ENCODE measurements around the gene DENND10. TPM values are rescaled to one million over a fixed set of nuclear protein-coding genes. Genes with fewer than 3 reads are reported as not detected.

Gene DENND10
- total and polyA plus RNA-seq, 2 donors: 24.8 to 26.0 TPM

DNA sequence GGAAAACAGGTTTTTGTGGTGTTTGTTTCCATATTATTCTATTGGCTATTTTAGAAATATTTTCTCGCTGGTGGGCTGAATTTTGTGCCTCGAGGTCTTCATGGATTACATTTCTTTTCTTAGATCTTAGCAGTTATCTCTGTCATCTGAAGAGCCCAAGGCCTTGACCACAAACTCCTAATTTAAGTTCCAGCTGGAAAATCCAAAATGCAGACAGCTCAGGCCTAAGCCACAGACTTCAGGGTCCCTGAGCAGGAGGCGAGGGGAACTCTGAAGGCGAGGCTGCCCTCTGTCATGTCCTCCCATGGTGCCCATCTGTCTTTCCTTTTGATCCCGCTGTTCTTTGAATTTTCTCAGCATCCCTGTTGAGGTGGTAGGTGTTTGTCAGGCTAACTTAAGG lies 14.3 kb downstream of the DENND10 start:
- 97% methylated on average over 5 of the region's 5 CpGs for WGBS
- no peak for DNase-seq (ENCODE audit: low read depth in 6 of 9, low spot score in 9 of 9)
- no peak overlapping the region for H3K27ac ChIP-seq (ENCODE audit: low read depth in 1 of 2, low read length in 1 of 2)
- no peaks in the 10 kb centered on the region for H3K9me3 ChIP-seq (ENCODE audit: control insufficient read depth in 2 of 2, insufficient read depth in 1 of 2, low read length in 1 of 2)
- H3K4me3 ChIP-seq (ENCODE audit: low read length in 2 of 2): no peak overlapping the region
- H3K27me3 ChIP-seq (ENCODE audit: control insufficient read depth in 2 of 2, insufficient read depth in 1 of 2, low read length in 1 of 2): no peaks in the 10 kb centered on the region
- H3K36me3 ChIP-seq (ENCODE audit: control insufficient read depth in 2 of 2, insufficient read depth in 2 of 2, low read length in 1 of 2): peaks cover 30 to 67% of the 10 kb centered on the region in 2 donors
- peaks cover 0 to 2% of the 10 kb centered on the region in 2 donors for H3K4me1 ChIP-seq (ENCODE audit: control insufficient read depth in 2 of 2, insufficient read depth in 2 of 2, low read length in 2 of 2)

DNA sequence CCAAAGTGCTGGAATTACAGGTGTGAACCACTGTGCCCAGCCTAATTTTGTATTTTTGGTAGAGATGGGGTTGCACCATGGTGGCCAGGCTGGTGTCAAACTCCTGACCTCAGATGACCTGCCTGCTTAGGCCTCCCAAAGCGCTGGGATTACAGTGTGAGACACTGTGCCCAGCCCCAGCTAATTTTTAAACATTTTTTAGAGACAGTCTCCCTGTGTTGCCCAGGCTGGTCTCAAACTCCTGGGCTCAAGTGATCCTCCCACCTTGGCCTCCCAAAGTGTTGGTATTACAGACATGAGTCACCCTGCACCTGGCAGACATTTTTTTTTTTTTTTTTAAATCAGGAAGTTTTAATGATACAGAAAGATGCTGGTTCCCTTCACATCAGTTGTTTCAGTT lies 15.5 kb downstream of the DENND10 start:
- Histone ChIP-seq H3K4me1 (ENCODE audit: control insufficient read depth in 2 of 2, insufficient read depth in 2 of 2, low read length in 2 of 2) (peaks cover 0 to under 1% of the 10 kb centered on the region in 2 donors), H3K27ac (ENCODE audit: low read depth in 1 of 2, low read length in 1 of 2) (no peak overlapping the region), H3K4me3 (ENCODE audit: low read length in 2 of 2) (no peak overlapping the region), H3K36me3 (ENCODE audit: control insufficient read depth in 2 of 2, insufficient read depth in 2 of 2, low read length in 1 of 2) (peaks cover 32 to 61% of the 10 kb centered on the region in 2 donors), H3K27me3 (ENCODE audit: control insufficient read depth in 2 of 2, insufficient read depth in 1 of 2, low read length in 1 of 2) (no peaks in the 10 kb centered on the region), H3K9me3 (ENCODE audit: control insufficient read depth in 2 of 2, insufficient read depth in 1 of 2, low read length in 1 of 2) (no peaks in the 10 kb centered on the region)
- 98% methylated on average over 1 of the region's 1 CpG for WGBS
- DNase-seq (ENCODE audit: low read depth in 6 of 9, low spot score in 9 of 9): no peak

DNA sequence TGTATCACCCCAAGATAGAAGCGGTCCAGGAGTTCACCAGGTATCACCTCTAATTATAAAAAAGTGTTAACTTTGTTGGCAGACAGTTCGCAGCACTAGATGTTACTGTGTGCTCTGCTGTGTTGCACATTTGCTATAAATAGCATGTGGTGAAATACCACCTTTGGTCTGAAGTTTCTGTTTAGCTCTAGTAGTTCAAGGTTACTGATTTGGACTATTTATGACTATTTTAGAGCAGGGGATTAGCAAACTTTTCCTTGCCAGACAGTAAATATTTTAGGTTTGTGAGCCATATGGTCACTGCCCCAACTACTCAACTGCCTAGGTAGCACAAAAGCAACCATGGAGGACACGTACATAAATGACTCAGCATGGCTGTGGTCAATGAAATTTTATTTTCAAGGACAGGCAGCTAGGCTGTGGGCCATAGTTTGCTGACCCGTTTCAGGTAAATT lies 16.5 kb downstream of the DENND10 start:
- WGBS: 71% methylated on average over 4 of the region's 4 CpGs
- H3K27me3 ChIP-seq (ENCODE audit: control insufficient read depth in 2 of 2, insufficient read depth in 1 of 2, low read length in 1 of 2): no peaks in the 10 kb centered on the region
- H3K4me3 ChIP-seq (ENCODE audit: low read length in 2 of 2): no peak overlapping the region
- no peak for DNase-seq (ENCODE audit: low read depth in 6 of 9, low spot score in 9 of 9)
- H3K36me3 ChIP-seq (ENCODE audit: control insufficient read depth in 2 of 2, insufficient read depth in 2 of 2, low read length in 1 of 2): peaks cover 32 to 56% of the 10 kb centered on the region in 2 donors
- H3K27ac ChIP-seq (ENCODE audit: low read depth in 1 of 2, low read length in 1 of 2): no peak overlapping the region
- no peaks in the 10 kb centered on the region for H3K4me1 ChIP-seq (ENCODE audit: control insufficient read depth in 2 of 2, insufficient read depth in 2 of 2, low read length in 2 of 2)
- no peaks in the 10 kb centered on the region for H3K9me3 ChIP-seq (ENCODE audit: control insufficient read depth in 2 of 2, insufficient read depth in 1 of 2, low read length in 1 of 2)

DNA sequence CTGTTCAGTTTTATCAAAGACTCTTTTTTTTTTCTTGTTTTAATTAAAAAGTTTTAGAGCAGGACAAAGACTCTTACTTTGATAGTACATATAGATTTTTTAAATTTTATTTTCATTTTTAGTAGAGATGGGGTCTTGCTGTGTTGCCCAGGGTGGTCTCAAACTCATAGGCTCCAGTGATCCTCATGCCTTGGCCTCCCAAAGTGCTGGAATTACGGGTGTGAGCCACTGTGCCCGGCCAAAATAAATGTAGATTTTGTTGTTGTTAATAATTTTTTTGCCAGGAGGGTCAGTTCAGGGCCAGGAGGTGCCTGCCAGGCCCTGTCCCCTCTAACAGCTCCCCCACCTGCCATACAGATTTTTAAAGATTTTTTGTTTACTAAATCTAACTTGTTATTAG lies 17.0 kb downstream of the DENND10 start:
- Histone ChIP-seq H3K27me3 (ENCODE audit: control insufficient read depth in 2 of 2, insufficient read depth in 1 of 2, low read length in 1 of 2) (no peaks in the 10 kb centered on the region), H3K27ac (ENCODE audit: low read depth in 1 of 2, low read length in 1 of 2) (no peak overlapping the region), H3K4me3 (ENCODE audit: low read length in 2 of 2) (no peak overlapping the region), H3K4me1 (ENCODE audit: control insufficient read depth in 2 of 2, insufficient read depth in 2 of 2, low read length in 2 of 2) (no peaks in the 10 kb centered on the region), H3K9me3 (ENCODE audit: control insufficient read depth in 2 of 2, insufficient read depth in 1 of 2, low read length in 1 of 2) (no peaks in the 10 kb centered on the region), H3K36me3 (ENCODE audit: control insufficient read depth in 2 of 2, insufficient read depth in 2 of 2, low read length in 1 of 2) (peaks cover 32 to 58% of the 10 kb centered on the region in 2 donors)
- 100% methylated on average over 2 of the region's 2 CpGs for WGBS
- no peak for DNase-seq (ENCODE audit: low read depth in 6 of 9, low spot score in 9 of 9)

DNA sequence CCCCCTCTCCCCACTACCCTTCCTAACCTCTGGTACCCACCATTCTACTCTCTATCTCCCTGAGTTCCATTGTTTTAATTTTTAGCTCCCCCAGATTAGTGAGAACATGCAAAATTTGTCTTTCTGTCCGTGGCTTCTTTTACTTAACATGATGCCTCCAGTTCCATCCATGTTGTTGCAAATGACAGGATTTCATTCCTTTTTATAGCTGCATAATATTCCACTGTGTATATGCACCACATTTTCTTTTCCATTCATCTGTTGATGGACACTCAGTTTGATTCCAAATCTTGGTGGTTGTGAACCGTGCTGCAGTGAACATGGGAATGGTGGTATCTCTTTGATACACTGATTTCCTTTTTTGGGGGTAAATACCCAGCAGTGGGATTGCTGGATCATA lies 22.0 kb downstream of the DENND10 start:
- over 99% methylated on average over 2 of the region's 2 CpGs for WGBS
- Histone ChIP-seq H3K4me1 (ENCODE audit: control insufficient read depth in 2 of 2, insufficient read depth in 2 of 2, low read length in 2 of 2) (peaks cover 0 to 7% of the 10 kb centered on the region in 2 donors), H3K27ac (ENCODE audit: low read depth in 1 of 2, low read length in 1 of 2) (no peak overlapping the region), H3K36me3 (ENCODE audit: control insufficient read depth in 2 of 2, insufficient read depth in 2 of 2, low read length in 1 of 2) (peaks cover 19 to 57% of the 10 kb centered on the region in 2 donors), H3K4me3 (ENCODE audit: low read length in 2 of 2) (no peak overlapping the region), H3K9me3 (ENCODE audit: control insufficient read depth in 2 of 2, insufficient read depth in 1 of 2, low read length in 1 of 2) (no peaks in the 10 kb centered on the region), H3K27me3 (ENCODE audit: control insufficient read depth in 2 of 2, insufficient read depth in 1 of 2, low read length in 1 of 2) (no peaks in the 10 kb centered on the region)
- no peak for DNase-seq (ENCODE audit: low read depth in 6 of 9, low spot score in 9 of 9)

DNA sequence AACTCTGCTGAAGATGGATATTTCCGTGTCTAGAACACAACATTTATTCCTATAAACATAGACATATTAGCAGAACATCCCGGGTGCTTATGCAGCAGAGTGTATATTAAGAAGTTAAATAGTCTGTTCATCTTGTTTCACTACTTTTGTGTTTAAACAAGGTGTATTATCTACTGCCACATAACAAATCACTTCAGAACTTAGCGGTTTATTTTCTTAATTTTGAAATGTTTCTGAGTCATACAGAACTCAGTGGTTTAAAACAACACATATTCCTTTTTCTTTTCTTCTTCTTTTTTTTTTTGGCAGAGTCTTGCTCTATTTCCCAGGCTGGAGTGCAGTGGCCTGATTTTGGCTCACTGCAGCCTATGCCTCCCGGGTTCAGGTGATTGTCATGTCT lies 25.8 kb downstream of the DENND10 start:
- Histone ChIP-seq H3K4me1 (ENCODE audit: control insufficient read depth in 2 of 2, insufficient read depth in 2 of 2, low read length in 2 of 2) (peaks cover 7 to 37% of the 10 kb centered on the region in 2 donors), H3K9me3 (ENCODE audit: control insufficient read depth in 2 of 2, insufficient read depth in 1 of 2, low read length in 1 of 2) (no peaks in the 10 kb centered on the region), H3K4me3 (ENCODE audit: low read length in 2 of 2) (no peak overlapping the region), H3K36me3 (ENCODE audit: control insufficient read depth in 2 of 2, insufficient read depth in 2 of 2, low read length in 1 of 2) (peaks cover 25 to 55% of the 10 kb centered on the region in 2 donors), H3K27ac (ENCODE audit: low read depth in 1 of 2, low read length in 1 of 2) (no peak overlapping the region), H3K27me3 (ENCODE audit: control insufficient read depth in 2 of 2, insufficient read depth in 1 of 2, low read length in 1 of 2) (no peaks in the 10 kb centered on the region)
- over 99% methylated on average over 4 of the region's 4 CpGs for WGBS
- DNase-seq (ENCODE audit: low read depth in 6 of 9, low spot score in 9 of 9): no peak

DNA sequence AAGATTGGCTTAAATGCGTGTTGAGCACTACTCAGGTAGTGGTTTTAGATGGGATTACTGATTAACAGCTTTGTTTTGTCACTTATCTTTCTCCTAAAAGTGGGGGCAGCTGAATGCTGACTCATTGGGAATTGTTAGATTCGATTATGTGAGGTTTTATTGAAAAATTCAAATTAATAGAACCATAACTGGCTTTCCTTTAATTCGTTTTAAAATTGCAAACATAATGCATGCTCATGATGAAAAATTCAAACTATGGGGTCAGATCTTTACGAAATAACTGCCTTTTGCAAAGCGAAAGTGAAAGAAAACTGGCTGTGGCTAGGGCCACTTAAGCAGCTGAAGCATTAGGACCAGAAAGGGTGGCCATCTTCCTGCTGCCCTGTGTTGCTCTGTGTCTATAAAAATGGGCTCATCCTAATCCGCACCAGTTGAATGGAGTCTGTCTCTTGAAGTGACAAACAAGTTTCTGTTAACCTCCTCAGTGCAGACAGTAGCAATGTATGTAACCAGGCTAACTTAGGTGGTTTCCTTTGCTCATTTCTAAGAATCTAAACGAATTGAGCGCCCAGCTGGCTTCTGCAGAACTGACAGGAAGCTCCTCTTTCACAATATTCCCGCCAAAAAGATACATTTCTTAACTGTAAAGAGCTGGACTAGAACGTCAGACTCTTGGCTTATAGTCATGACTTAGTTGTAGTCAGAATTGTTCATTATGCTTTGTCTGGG lies 27.8 kb downstream of the DENND10 start:
- Histone ChIP-seq H3K4me1 (ENCODE audit: control insufficient read depth in 2 of 2, insufficient read depth in 2 of 2, low read length in 2 of 2) (peaks cover 7 to 42% of the 10 kb centered on the region in 2 donors), H3K27ac (ENCODE audit: low read depth in 1 of 2, low read length in 1 of 2) (peak overlapping the region; percentile 88 to 96), H3K27me3 (ENCODE audit: control insufficient read depth in 2 of 2, insufficient read depth in 1 of 2, low read length in 1 of 2) (no peaks in the 10 kb centered on the region), H3K4me3 (ENCODE audit: low read length in 2 of 2) (peak overlapping the region; percentile 39 to 58), H3K36me3 (ENCODE audit: control insufficient read depth in 2 of 2, insufficient read depth in 2 of 2, low read length in 1 of 2) (peaks cover 22 to 56% of the 10 kb centered on the region in 2 donors), H3K9me3 (ENCODE audit: control insufficient read depth in 2 of 2, insufficient read depth in 1 of 2, low read length in 1 of 2) (no peaks in the 10 kb centered on the region)
- WGBS: 4% methylated on average over 10 of the region's 10 CpGs
- DNase-seq (ENCODE audit: low read depth in 6 of 9, low spot score in 9 of 9): peak; percentile 40 to 87 (median 60)

DNA sequence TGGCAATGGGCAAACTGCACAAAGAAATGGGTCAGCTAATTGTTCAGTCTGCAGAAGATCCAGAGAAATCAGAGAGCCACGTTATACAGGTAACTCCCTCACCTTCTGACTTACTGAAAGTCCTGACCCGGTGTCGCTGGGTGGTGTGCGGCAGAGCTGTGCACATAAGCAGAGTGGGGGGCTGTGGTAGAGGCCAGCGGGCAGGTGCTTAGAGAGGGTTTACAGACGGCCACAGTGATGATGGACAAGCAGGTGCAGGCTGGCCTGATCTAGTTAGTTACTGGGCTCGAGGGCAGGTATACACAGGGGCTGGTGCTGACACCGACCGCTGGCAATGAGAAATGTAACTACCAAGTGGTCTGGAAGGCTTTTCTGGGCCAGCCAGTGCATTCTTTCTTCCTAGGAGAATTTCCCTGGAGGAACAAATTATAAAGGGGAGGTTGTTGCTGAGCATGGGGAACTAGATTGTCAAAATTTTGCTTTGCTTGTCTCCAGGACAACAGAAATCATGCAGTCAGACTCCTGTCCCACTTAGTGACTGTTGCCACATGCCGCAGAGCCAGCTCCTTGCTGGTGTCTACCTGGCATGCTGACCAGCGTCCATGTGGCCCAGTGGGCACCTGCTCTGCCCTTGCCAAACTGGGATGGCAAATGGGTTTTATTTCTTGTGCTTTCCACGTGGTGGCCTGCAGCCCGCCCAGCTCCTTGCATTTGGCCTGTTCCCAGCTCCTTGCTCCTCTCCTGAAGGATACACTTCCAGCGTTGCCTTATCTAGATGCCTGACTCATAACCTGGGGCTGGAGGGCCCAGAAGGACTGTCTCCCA lies 28.8 kb downstream of the DENND10 start:
- Histone ChIP-seq H3K4me1 (ENCODE audit: control insufficient read depth in 2 of 2, insufficient read depth in 2 of 2, low read length in 2 of 2) (peaks cover 7 to 42% of the 10 kb centered on the region in 2 donors), H3K27me3 (ENCODE audit: control insufficient read depth in 2 of 2, insufficient read depth in 1 of 2, low read length in 1 of 2) (no peaks in the 10 kb centered on the region), H3K9me3 (ENCODE audit: control insufficient read depth in 2 of 2, insufficient read depth in 1 of 2, low read length in 1 of 2) (no peaks in the 10 kb centered on the region), H3K4me3 (ENCODE audit: low read length in 2 of 2) (no peak overlapping the region), H3K36me3 (ENCODE audit: control insufficient read depth in 2 of 2, insufficient read depth in 2 of 2, low read length in 1 of 2) (peaks cover 22 to 55% of the 10 kb centered on the region in 2 donors), H3K27ac (ENCODE audit: low read depth in 1 of 2, low read length in 1 of 2) (peak overlapping the region in 1 of 2 donors; percentile 96)
- 85% methylated on average over 14 of the region's 14 CpGs for WGBS
- DNase-seq (ENCODE audit: low read depth in 6 of 9, low spot score in 9 of 9): no peak

DNA sequence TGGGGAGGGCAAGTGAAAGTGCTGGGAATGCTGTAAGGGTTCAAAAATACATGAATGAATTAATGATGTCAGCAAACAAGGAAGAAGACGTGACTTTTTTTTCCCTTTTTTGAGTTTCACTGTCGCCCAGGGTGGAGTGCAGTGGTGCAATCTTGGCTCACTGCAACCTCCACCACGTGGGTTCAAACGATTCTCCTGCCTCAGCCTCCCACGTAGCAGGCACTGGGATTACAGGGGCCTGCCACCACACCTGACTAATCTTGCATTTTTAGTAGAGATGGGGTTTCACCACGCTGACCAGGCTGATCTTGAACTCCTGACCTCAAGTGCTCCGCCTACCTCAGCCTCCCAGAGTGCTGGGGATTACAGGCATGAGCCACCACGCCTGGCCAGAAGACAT lies 30.0 kb downstream of the DENND10 start:
- Histone ChIP-seq H3K27ac (ENCODE audit: low read depth in 1 of 2, low read length in 1 of 2) (peak overlapping the region in 1 of 2 donors; percentile 27), H3K4me1 (ENCODE audit: control insufficient read depth in 2 of 2, insufficient read depth in 2 of 2, low read length in 2 of 2) (peaks cover 10 to 54% of the 10 kb centered on the region in 2 donors), H3K36me3 (ENCODE audit: control insufficient read depth in 2 of 2, insufficient read depth in 2 of 2, low read length in 1 of 2) (peaks cover 19 to 51% of the 10 kb centered on the region in 2 donors), H3K4me3 (ENCODE audit: low read length in 2 of 2) (no peak overlapping the region), H3K27me3 (ENCODE audit: control insufficient read depth in 2 of 2, insufficient read depth in 1 of 2, low read length in 1 of 2) (no peaks in the 10 kb centered on the region), H3K9me3 (ENCODE audit: control insufficient read depth in 2 of 2, insufficient read depth in 1 of 2, low read length in 1 of 2) (no peaks in the 10 kb centered on the region)
- DNase-seq (ENCODE audit: low read depth in 6 of 9, low spot score in 9 of 9): no peak
- WGBS: 95% methylated on average over 8 of the region's 8 CpGs

Data from thymus (tissue), 11 donors.